Right atrium auricular region (tissue), 2 donors: ENCODE results near the gene CX3CR1. TPM values are rescaled to one million over a fixed set of nuclear protein-coding genes. Genes with fewer than 3 reads are reported as not detected.

Experiments used
- DNase-seq: peaks from one replicate; pipeline ENCODE4 v3.0.0-alpha.2; 2019; ENCODE audit warnings: low spot score
- H3K27ac ChIP-seq, 2 donors: fragments of 200-600 bp; sonication (generic); 1 replicate in 1 of 2; 2 replicates in 1 of 2; pipeline ENCODE4 v1.5.1; 2016 to 2019
- H3K27me3 ChIP-seq, 2 donors: fragments of 200-600 bp; sonication (generic); one replicate each; pipeline versions ENCODE4 v1.5.1 to v1.6.0; 2017 to 2019
- H3K36me3 ChIP-seq: fragments of 200-600 bp; sonication (generic); one replicate; pipeline ENCODE4 v1.5.1; 2016
- H3K4me1 ChIP-seq, 2 donors: fragments of 200-600 bp; sonication (generic); one replicate each; pipeline versions ENCODE4 v1.5.1 to v1.6.0; 2017 to 2019
- H3K4me3 ChIP-seq, 2 donors: fragments of 200-600 bp; sonication (generic); 1 replicate in 1 of 2; 2 replicates in 1 of 2; pipeline ENCODE4 v1.5.1; 2017 to 2019; ENCODE audit warnings: mild to moderate bottlenecking in 1 of 2, moderate library complexity in 1 of 2
- H3K9me3 ChIP-seq, 2 donors: fragments of 200-600 bp; sonication (generic); one replicate each; pipeline ENCODE4 v1.5.1; 2019
- CTCF ChIP-seq, 2 donors: fragments of 200-600 bp; sonication (generic); IDR thresholded peaks; one replicate each; pipeline ENCODE4 v1.5.1; 2019; ENCODE audit warnings: antibody characterized with exemption in 2 of 2
- total RNA-seq, 2 donors: library from RNA; depleted of rRNA; stranded (reverse); fragments of >200 nt; gene quantifications; one replicate each; pipeline ENCODE4 v1.1.0, GENCODE V29; 2016

CX3CR1 gene
- total RNA-seq, 2 donors from 2014 or later: 0.26 to 0.59 TPM

DNA sequence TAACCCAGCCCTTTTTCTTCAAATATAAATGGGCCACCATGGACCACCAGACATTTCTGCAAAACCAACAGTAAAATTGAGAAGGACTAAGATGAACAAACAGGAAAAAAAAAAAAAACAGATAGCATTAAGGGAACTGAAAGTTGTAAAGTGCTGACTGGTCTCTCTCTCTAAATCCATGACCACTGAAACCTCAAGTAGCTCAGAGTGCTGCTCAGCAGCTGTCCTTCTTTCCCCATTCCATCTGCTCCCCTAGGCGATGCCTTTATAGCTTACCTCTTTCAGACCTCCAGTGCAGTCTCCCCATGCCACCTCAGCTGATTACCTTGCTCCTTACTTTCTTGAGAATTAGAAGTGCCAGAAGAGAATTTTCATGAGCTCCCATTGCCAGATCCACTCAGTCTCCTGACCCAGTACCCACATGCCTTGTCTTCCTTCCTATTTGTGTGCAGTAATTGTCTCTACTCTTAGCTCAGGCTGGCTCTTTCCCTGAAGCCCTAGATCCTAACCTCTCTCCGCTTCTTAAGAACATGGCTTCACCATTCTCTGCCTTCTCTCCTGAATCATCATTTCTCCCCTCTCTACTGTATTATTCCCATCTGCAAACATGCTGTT, 63.6 kb downstream of the CX3CR1 start:
- Histone ChIP-seq H3K27ac (no peak overlapping the region), H3K27me3 (no peaks in the 10 kb centered on the region), H3K36me3 (no peaks in the 10 kb centered on the region), H3K4me1 (no peaks in the 10 kb centered on the region), H3K4me3 (no peak overlapping the region), H3K9me3 (no peaks in the 10 kb centered on the region)
- no peak for TF ChIP-seq CTCF (IDR thresholded peaks at IDR 0.05)
- DNase-seq: no peak

DNA sequence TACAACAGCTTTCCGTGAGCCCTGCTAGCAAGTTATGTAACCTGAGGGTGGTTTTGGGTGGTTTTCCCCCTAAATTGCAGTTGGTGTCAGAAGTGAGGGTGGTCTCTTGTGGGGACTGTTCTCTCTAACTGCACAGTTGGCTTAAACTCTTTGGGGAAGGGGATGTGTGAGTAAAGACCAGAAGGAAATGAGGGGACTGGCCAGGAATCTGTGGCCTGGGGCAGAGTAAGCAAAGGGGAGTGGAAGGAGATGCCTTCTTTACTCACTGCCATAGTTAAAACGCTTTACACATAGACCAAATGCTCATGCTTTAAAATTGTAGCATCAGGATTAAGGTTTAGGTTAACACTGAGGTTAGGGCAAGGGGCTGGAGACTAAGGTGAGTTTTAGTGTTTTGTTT, 66.2 kb downstream of the CX3CR1 start:
- H3K4me3 ChIP-seq: no peak overlapping the region
- no peaks in the 10 kb centered on the region for H3K36me3 ChIP-seq
- no peaks in the 10 kb centered on the region for H3K4me1 ChIP-seq
- no peak for TF ChIP-seq CTCF (IDR thresholded peaks at IDR 0.05)
- H3K27ac ChIP-seq: no peak overlapping the region
- no peaks in the 10 kb centered on the region for H3K27me3 ChIP-seq
- DNase-seq: no peak
- H3K9me3 ChIP-seq: no peaks in the 10 kb centered on the region

Other genes with a start within 250 kb of the CX3CR1 start
- under 1 TPM; 0.07 to 0.08 TPM for gene SCN11A, start 228.1 kb downstream of the CX3CR1 start, total RNA-seq
- gene WDR48, start 228.0 kb downstream of the CX3CR1 start, total RNA-seq: 10 to 100 TPM; 11.9 to 17.1 TPM
- gene GORASP1, start 172.4 kb downstream of the CX3CR1 start, total RNA-seq: 10 to 100 TPM; 34.3 to 38.8 TPM
- gene TTC21A, start 172.4 kb downstream of the CX3CR1 start, total RNA-seq: 1 to 10 TPM in 1 of 2 donors, under 1 TPM in 1; 0.85 to 1.8 TPM
- 10 to 100 TPM; 48.0 to 49.5 TPM for gene CSRNP1, start 126.4 kb downstream of the CX3CR1 start, total RNA-seq
- 1,000 to 10,000 TPM in 1 of 2 donors, 100 to 1,000 TPM in 1; 319 to 1,274 TPM for gene XIRP1, start 87.4 kb downstream of the CX3CR1 start, total RNA-seq
- gene CCR8, start 49.7 kb upstream of the CX3CR1 start, total RNA-seq: not detected
- 10 to 100 TPM; 14.3 to 15.7 TPM for gene SLC25A38, start 103.3 kb upstream of the CX3CR1 start, total RNA-seq
- 100 to 1,000 TPM; 351 to 628 TPM for gene RPSA, start 126.7 kb upstream of the CX3CR1 start, total RNA-seq
- under 1 TPM in 1 of 2 donors, not detected in 1; 0.20 TPM for gene MOBP, start 187.6 kb upstream of the CX3CR1 start, total RNA-seq